Measurements from ENCODE around the gene SLFN12L.

The SLFN12L gene

GRCh38 chr17:35423761-35424160 is 113.7 kb downstream of the SLFN12L start:
- no peak for DNase-seq

Data from stimulated activated CD4-positive, alpha-beta T cell treated with anti-CD3 and anti-CD28 coated beads, Interleukin-15, amount 100 ng/mL, for 24 hours (primary cell).